GM18951 (cell line): Measurements from ENCODE around the gene ESRRB.

Experiments used
- POLR2A ChIP-seq: IDR thresholded peaks from 4 replicates; pipeline ENCODE4 v1.6.1; 2011; ENCODE audit warnings: mild to moderate bottlenecking; ENCODE audit not compliant: insufficient read length, insufficient read depth; ENCODE audit errors: extremely low read depth
- in situ Hi-C: fragments of 300-500 bp; cut with MboI; formaldehyde crosslinking; loops from one replicate; pipeline ENCODE4 v1.12.0; 2022; ENCODE audit warnings: low sequenced_read_pairs, mixed read lengths, inconsistent platforms; ENCODE audit not compliant: unreplicated experiment

Gene ESRRB

DNA sequence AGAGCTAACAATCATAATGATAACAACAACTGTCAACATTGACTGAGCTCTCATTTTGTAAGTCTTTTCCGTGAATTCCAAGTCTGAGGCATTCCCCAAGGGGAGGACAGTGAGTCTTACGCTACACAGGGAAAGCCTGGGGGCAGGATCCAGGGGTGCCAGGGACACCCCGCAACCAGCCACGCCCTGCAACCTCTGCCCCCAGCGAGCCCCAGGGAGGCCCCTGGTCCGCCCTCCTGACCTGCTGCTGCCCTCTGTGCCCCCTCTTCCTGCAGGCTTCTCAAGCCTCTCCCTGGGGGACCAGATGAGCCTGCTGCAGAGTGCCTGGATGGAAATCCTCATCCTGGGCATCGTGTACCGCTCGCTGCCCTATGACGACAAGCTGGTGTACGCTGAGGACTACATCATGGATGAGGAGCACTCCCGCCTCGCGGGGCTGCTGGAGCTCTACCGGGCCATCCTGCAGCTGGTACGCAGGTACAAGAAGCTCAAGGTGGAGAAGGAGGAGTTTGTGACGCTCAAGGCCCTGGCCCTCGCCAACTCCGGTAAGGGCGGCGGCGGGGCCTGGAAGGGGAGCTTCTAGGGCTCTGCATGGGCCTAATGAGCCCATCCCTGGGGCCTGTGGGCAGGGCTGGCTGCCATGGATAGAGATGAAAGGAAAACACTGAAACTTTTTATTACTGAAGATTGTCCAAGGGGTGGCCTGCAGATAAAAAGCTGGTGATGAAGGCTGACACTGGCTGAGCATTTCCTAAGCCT is 115.4 kb downstream of the ESRRB start:
- no peak for TF ChIP-seq POLR2A
- in situ Hi-C loops, result no loop called here

DNA sequence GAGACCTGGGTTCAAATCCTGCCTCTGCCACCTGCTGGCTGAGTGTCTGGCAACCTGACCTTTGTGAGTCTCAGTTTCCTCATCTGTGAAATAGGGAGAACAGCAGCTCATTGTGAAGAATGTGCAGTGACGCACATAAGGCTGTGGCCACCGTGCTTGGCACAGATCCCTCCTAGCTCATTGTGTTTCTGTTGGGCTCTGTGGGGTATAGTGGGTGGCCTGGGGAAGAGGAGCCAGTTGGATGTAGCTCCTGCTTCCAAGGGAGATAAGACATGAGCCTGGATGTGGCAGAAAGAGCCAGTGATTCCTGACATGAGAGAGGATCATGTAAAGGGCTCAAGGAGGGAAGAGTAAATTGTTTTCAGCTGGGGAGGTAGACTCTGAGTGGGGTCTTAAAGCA is 120.0 kb downstream of the ESRRB start:
- TF ChIP-seq POLR2A, result no peak
- in situ Hi-C loops, result no loop called here

DNA sequence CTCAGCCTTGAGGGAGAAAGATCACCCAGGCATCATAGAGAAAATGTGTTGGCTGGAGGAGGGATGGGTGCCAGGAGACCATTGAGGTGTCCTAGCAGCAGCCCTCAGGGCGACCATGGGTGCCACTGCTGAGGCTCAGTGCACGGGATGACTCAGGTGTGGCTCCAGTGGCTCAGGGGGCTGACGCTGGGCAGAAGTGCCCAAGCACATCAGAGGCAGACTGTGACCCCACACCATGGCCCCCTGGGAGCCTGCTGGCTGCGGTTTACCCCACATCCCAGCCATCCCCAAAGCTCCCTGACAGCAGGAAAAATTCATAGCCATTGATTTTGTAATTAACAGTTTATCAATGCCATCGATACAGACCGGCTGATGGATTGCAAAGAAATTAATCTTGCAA is 120.7 kb downstream of the ESRRB start:
- in situ Hi-C loops, result no loop called here
- TF ChIP-seq POLR2A, result no peak

DNA sequence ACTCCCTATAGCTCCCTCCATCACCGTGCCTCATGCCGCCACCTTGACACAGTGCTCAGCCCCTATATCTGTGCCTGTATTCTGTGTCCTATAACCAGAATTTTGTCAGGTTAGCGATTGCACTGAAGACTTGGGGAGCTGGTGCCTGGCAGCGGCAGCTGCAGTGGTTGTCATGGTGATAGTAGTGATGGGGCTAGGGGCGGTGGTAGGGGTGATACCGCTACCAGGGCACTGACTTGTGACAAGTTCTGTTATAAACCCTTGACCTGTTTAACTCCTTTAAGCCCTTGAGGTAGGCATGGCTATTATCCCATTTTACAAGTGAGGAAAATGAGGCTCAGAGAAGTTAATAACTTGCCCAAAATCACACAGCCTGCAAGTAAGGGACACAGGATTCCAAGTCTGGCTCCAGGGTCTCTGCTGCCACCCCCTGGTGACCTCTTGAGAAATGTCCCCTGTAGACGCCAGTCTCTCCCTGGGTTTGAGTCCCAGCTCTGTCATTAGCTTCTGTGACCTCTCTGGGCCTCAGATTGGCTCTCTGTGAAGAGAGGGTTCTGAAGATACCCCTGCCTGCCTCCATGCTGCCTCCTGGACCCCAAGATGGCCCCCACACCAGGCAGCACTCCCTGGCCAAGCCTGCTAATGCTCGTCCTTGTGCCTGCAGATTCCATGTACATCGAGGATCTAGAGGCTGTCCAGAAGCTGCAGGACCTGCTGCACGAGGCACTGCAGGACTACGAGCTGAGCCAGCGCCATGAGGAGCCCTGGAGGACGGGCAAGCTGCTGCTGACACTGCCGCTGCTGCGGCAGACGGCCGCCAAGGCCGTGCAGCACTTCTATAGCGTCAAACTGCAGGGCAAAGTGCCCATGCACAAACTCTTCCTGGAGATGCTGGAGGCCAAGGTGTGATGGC is 121.9 kb downstream of the ESRRB start:
- in situ Hi-C loops, result no loop called here
- no peak for TF ChIP-seq POLR2A

GRCh38 chr14:76498463-76498935 is 122.6 kb downstream of the ESRRB start:
- no peak for TF ChIP-seq POLR2A
- in situ Hi-C loops, result no loop called here

- in situ Hi-C loops, result no loop called here
- TF ChIP-seq POLR2A, result no peak
Measured at GRCh38 chr14:76498976-76499375, 123.0 kb downstream of the ESRRB start.

- TF ChIP-seq POLR2A, result no peak
- in situ Hi-C loops, result no loop called here
Measured at GRCh38 chr14:76499399-76499798, 123.5 kb downstream of the ESRRB start.

GRCh38 chr14:76500011-76500410 is 124.1 kb downstream of the ESRRB start:
- in situ Hi-C loops, result no loop called here
- no peak for TF ChIP-seq POLR2A

GRCh38 chr14:76500480-76500879 is 124.5 kb downstream of the ESRRB start:
- no peak for TF ChIP-seq POLR2A
- in situ Hi-C loops, result no loop called here

- in situ Hi-C loops, result no loop called here
- no peak for TF ChIP-seq POLR2A
Measured at GRCh38 chr14:76501156-76501720, 125.3 kb downstream of the ESRRB start.

- TF ChIP-seq POLR2A, result no peak
- in situ Hi-C loops, result no loop called here
Measured at GRCh38 chr14:76502219-76502618, 126.3 kb downstream of the ESRRB start.

DNA sequence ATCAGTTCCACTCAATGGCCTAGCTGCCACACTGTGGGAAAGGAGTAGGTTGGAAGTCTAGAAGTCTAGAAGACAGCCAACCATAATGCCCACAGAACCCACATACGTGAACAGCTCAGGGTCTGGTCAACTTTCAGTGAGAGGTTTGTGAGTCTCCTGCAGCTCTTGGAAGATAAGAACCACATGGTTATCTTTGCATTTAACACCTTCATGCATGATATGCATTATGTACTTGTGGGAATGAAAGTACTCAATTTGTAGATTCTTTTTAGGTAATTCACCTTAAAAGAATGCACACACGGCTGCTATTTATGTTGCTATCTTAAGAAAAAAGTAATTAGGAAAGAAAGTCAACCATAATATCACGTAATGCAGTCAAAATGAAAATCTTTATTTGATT is 126.7 kb downstream of the ESRRB start:
- in situ Hi-C loops, result no loop called here
- TF ChIP-seq POLR2A, result no peak

DNA sequence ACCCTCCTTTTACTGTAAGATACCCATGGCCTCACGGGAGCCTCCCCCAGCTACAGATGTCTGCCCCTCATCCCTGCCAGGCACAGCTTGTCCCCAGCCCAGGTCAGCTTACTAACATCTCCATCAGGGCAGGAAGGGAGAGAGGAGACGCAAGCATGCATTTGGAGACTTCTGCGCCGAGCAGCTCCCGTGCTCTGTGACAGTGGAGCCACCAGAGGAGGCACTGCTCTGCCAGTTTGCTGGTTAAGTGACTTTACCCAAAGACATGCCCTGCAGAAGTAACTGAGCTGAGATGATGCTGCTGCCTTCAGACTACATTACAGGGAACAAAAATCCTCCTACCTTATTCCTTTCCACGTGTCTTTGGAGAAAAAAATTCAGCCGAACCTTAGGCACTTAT is 133.4 kb downstream of the ESRRB start:
- TF ChIP-seq POLR2A, result no peak
- in situ Hi-C loops, result no loop called here

DNA sequence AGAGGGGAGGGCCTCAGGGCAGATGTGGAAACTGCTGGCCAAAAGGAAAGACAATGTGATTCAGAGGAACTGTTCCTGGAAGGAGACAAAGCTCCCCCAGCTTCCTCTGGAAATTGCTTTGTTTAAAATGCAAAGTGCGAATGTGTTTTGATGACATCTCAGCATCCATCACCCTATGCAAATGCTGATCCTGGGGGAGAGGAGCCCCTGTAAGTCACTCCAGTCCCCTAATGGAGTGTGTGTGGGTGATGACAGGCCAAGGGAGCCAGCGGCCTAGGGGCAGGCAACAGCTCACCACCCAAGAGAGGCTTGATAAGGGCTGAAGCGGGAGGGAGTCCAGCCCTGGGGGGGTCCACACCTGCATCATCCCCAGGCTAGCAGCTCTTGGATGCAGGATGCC is 134.2 kb downstream of the ESRRB start:
- in situ Hi-C loops, result no loop called here
- no peak for TF ChIP-seq POLR2A
